ENCODE data around the gene DNAJC21. TPM values are rescaled to one million over a fixed set of nuclear protein-coding genes. Genes with fewer than 3 reads are reported as not detected.

DNAJC21 gene
- polyA plus RNA-seq, 2 of the 4 experiments (the other 2 are of a cell fraction) = 31.1 to 36.5 TPM

DNA sequence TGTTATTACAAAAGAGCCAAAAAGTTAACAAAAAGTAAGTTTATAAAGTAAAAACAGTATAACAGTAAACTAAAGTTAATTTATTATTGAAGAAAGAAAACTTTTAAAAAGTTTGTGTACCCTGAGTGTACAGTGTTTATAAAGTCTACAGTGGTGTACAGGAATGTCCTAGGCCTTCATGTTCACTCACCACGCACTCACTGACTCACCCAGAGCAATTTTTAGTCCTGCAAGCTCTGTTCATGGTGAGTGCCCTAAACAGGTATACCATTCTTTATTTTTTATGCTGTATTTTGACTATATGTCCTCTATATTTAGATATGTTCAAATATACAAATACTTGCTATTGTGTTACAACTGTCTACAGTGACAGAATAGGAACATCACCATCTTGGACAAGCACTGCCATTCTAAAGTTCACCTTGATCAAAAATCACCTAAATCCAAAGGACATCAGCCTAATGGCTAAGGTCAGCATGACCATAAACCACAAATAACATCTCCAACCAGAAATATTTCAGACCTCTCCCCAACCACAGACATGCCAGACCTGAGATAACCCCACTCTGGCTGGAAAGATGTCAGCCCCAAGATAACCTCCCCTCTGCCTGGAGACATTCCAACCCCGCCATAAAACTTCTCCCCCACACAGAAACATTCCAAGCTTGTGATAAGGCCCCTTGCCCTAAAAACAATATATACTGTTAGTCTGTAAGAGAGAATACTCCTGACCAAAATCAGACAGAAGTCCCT is 62.3 kb downstream of the DNAJC21 start:
- no peak overlapping the region for H3K27ac ChIP-seq
- POLR2A ChIA-PET = no interaction called here
- H3K4me3 ChIP-seq = no peak overlapping the region
- TF ChIP-seq, protein P1, sequence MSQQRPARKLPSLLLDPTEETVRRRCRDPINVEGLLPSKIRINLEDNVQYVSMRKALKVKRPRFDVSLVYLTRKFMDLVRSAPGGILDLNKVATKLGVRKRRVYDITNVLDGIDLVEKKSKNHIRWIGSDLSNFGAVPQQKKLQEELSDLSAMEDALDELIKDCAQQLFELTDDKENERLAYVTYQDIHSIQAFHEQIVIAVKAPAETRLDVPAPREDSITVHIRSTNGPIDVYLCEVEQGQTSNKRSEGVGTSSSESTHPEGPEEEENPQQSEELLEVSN (IDR thresholded peaks at IDR 0.05; ENCODE audit: borderline replicate concordance, low read depth) = no peak
- no peak for TF ChIP-seq ZNF302 (CRISPR knock-in tag; IDR thresholded peaks at IDR 0.05)
- no peak for TF ChIP-seq PHF8 (IDR thresholded peaks at IDR 0.05; ENCODE audit: borderline replicate concordance, low read depth)
- TF ChIP-seq CBX8 (IDR thresholded peaks at IDR 0.05) = no peak
- no peak for TF ChIP-seq ZFP36 (IDR thresholded peaks at IDR 0.05; ENCODE audit: borderline replicate concordance, partially characterized antibody)
- CTCF ChIA-PET = interaction anchor here (5.3 kb wide), 1 partner anchor 11 kb away, joined by 34 read pairs; no protein-coding TSS in a partner anchor
- no peak overlapping the region for H3K4me2 ChIP-seq
- H3K9me3 ChIP-seq = peaks cover under 1% of the 10 kb centered on the region; the same call in 1 of the 3 replicates
- DNase-seq (ENCODE audit: low read depth in 1 of 2, low spot score in 1 of 2) (no peak), ATAC-seq (no peak), FAIRE-seq (no peak)
- 37% methylated on average over 2 of the region's 2 CpGs for WGBS (ENCODE audit: missing lambda C conversion rate)
- no peaks in the 10 kb centered on the region for H3K4me1 ChIP-seq

DNA sequence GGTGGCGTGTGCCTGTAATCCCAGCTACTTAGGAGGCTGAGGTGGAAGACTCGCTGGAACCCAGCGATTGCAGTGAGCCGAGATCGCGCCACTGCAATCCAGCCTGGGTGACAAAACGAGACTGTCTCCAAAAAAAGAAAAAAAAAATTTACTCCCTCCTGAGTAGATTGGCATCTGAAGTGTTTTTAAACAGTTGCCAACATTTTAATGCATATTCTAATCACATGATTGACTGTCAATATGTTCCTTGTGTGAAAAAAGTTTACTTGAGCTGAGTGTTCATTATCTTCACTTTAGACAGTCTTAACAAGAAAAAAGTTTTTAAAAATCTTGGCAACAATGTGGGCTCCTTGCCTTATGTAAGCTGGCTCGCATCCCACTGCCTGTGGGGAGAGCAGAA is 64.6 kb downstream of the DNAJC21 start:
- ATAC-seq (no peak), FAIRE-seq (no peak), DNase-seq (ENCODE audit: low read depth in 1 of 2, low spot score in 1 of 2) (no peak)
- H3K9me3 ChIP-seq = no peaks in the 10 kb centered on the region
- no peak overlapping the region for H3K4me3 ChIP-seq
- H3K4me1 ChIP-seq = no peaks in the 10 kb centered on the region
- no peak overlapping the region for H3K27ac ChIP-seq
- POLR2A ChIA-PET = no interaction called here
- CTCF ChIA-PET = interaction anchor here (0.9 to 5.3 kb wide), 3 partner anchors 9 to 519 kb away, joined by 3 to 34 read pairs (median 3); no protein-coding TSS in a partner anchor
- H3K4me2 ChIP-seq = no peak overlapping the region
- WGBS (ENCODE audit: missing lambda C conversion rate) = 46% methylated on average over 8 of the region's 8 CpGs
- TF ChIP-seq JUNB (IDR thresholded peaks at IDR 0.05) (no peak), RAD21 (conservative IDR thresholded peaks at IDR 0.05 in 1 of 2, IDR thresholded peaks at IDR 0.05 in 1 of 2) (no peak), POLR2AphosphoS2 (conservative IDR thresholded peaks at IDR 0.05; ENCODE audit: low read length) (no peak), CHD4 (IDR thresholded peaks at IDR 0.05; ENCODE audit: borderline replicate concordance) (no peak), FOSL2 (IDR thresholded peaks at IDR 0.05) (no peak), FOSL2 (CRISPR knock-in tag; IDR thresholded peaks at IDR 0.05) (no peak), TP53 (CRISPR knock-in tag; IDR thresholded peaks at IDR 0.05) (no peak), MAZ (IDR thresholded peaks at IDR 0.05; ENCODE audit: borderline replicate concordance, low read depth, low read length) (no peak), FOSB (CRISPR knock-in tag; IDR thresholded peaks at IDR 0.05) (no peak), FOXS1 (CRISPR knock-in tag; IDR thresholded peaks at IDR 0.05) (no peak), NFE2L2 (conservative IDR thresholded peaks at IDR 0.05; ENCODE audit: low read length) (no peak), CBX8 (IDR thresholded peaks at IDR 0.05) (no peak), MYC (IDR thresholded peaks at IDR 0.05; ENCODE audit: borderline replicate concordance, low read length) (no peak), EP300 (IDR thresholded peaks at IDR 0.05) (no peak), ZFP36 (IDR thresholded peaks at IDR 0.05; ENCODE audit: borderline replicate concordance, partially characterized antibody) (no peak), ZNF302 (CRISPR knock-in tag; IDR thresholded peaks at IDR 0.05) (no peak), MAFK (IDR thresholded peaks at IDR 0.05; ENCODE audit: partially characterized antibody) (no peak), HOXA7 (CRISPR knock-in tag; IDR thresholded peaks at IDR 0.05) (no peak)
- TF ChIP-seq, protein P1 (IDR thresholded peaks at IDR 0.05; ENCODE audit: borderline replicate concordance, low read depth) = no peak

DNA sequence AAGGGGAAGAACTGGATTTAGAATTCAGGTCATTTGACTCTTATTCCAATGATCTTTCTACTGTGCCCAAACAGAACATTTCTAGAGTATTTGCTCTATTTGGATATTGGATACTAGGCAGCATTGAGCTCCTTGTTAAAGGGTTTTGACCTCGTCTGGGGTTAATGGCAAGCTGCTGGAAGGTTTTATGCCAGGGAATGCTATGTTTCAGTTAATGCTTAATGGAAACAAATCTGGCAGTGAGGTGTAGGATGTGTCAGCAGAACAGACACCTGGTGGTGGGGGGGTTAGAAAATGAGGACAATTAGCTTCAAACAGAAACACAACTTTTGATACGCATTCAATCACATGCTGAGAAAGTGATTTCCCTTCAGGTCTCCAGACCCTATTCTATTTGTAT is 66.9 kb downstream of the DNAJC21 start:
- FAIRE-seq (no peak), ATAC-seq (no peak), DNase-seq (ENCODE audit: low read depth in 1 of 2, low spot score in 1 of 2) (no peak)
- POLR2A ChIA-PET = no interaction called here
- no peak overlapping the region for H3K27ac ChIP-seq
- H3K9me3 ChIP-seq = no peaks in the 10 kb centered on the region
- no peaks in the 10 kb centered on the region for H3K4me1 ChIP-seq
- CTCF ChIA-PET = interaction anchor here (0.7 to 1.6 kb wide), 2 partner anchors 510 to 560 kb away, joined by 3 read pairs; no protein-coding TSS in a partner anchor
- WGBS (ENCODE audit: missing lambda C conversion rate) = 52% methylated on average over 2 of the region's 2 CpGs
- no peak overlapping the region for H3K4me3 ChIP-seq
- no peak overlapping the region for H3K4me2 ChIP-seq
- TF ChIP-seq GATA3 (IDR thresholded peaks at IDR 0.05; ENCODE audit: borderline replicate concordance) (no peak), ESRRA (IDR thresholded peaks at IDR 0.05; ENCODE audit: borderline replicate concordance, low read length) (no peak), CHD2 (IDR thresholded peaks at IDR 0.05; ENCODE audit: low read length, partially characterized antibody) (no peak), CBX8 (IDR thresholded peaks at IDR 0.05) (no peak), ZNF302 (CRISPR knock-in tag; IDR thresholded peaks at IDR 0.05) (no peak), ZFP36 (IDR thresholded peaks at IDR 0.05; ENCODE audit: borderline replicate concordance, partially characterized antibody) (no peak), RCOR1 (IDR thresholded peaks at IDR 0.05; ENCODE audit: low read depth, low read length) (no peak), NPAS2 (CRISPR knock-in tag; IDR thresholded peaks at IDR 0.05; ENCODE audit: borderline replicate concordance) (no peak), EHF (CRISPR knock-in tag; IDR thresholded peaks at IDR 0.05) (no peak), JUN (IDR thresholded peaks at IDR 0.05) (no peak), RAD21 (conservative IDR thresholded peaks at IDR 0.05 in 1 of 2, IDR thresholded peaks at IDR 0.05 in 1 of 2) (no peak)
- TF ChIP-seq, protein P2, sequence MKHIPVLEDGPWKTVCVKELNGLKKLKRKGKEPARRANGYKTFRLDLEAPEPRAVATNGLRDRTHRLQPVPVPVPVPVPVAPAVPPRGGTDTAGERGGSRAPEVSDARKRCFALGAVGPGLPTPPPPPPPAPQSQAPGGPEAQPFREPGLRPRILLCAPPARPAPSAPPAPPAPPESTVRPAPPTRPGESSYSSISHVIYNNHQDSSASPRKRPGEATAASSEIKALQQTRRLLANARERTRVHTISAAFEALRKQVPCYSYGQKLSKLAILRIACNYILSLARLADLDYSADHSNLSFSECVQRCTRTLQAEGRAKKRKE (CRISPR knock-in tag; IDR thresholded peaks at IDR 0.05; ENCODE audit: low read depth) = no peak
- TF ChIP-seq, protein P3, sequence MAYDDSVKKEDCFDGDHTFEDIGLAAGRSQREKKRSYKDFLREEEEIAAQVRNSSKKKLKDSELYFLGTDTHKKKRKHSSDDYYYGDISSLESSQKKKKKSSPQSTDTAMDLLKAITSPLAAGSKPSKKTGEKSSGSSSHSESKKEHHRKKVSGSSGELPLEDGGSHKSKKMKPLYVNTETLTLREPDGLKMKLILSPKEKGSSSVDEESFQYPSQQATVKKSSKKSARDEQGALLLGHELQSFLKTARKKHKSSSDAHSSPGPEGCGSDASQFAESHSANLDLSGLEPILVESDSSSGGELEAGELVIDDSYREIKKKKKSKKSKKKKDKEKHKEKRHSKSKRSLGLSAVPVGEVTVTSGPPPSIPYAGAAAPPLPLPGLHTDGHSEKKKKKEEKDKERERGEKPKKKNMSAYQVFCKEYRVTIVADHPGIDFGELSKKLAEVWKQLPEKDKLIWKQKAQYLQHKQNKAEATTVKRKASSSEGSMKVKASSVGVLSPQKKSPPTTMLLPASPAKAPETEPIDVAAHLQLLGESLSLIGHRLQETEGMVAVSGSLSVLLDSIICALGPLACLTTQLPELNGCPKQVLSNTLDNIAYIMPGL (CRISPR knock-in tag; IDR thresholded peaks at IDR 0.05; ENCODE audit: borderline replicate concordance) = no peak
- TF ChIP-seq, protein P4, sequence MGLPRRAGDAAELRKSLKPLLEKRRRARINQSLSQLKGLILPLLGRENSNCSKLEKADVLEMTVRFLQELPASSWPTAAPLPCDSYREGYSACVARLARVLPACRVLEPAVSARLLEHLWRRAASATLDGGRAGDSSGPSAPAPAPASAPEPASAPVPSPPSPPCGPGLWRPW (IDR thresholded peaks at IDR 0.05) = no peak
